Left ventricle myocardium inferior (tissue), 1 donor: ENCODE data around the gene OOSP3. TPM values are rescaled to one million over a fixed set of nuclear protein-coding genes. Genes with fewer than 3 reads are reported as not detected.

Experiments used
- DNase-seq: peaks from one replicate; pipeline ENCODE4 v3.0.0-alpha.2; 2020
- H3K27ac ChIP-seq: fragments of 200-600 bp; replicated peaks from 2 replicates; pipeline ENCODE4 v1.8.0; 2021
- H3K27me3 ChIP-seq: fragments of 200-600 bp; 2 replicates; pipeline ENCODE4 v1.8.0; 2021; ENCODE audit warnings: low read depth
- H3K36me3 ChIP-seq: fragments of 200-600 bp; 2 replicates; pipeline ENCODE4 v1.8.0; 2021
- H3K4me1 ChIP-seq: fragments of 200-600 bp; 2 replicates; pipeline ENCODE4 v1.8.0; 2021
- H3K4me3 ChIP-seq: fragments of 200-600 bp; 2 replicates; pipeline ENCODE4 v1.8.0; 2021; ENCODE audit warnings: mild to moderate bottlenecking, moderate library complexity
- H3K9me3 ChIP-seq: fragments of 200-600 bp; replicated peaks from 2 replicates; pipeline ENCODE4 v1.8.0; 2021
- intact Hi-C: fragments of 100-400 bp; cut with micrococcal nuclease; formaldehyde crosslinking; loops from one replicate; pipeline ENCODE4 v1.11.0; 2022
- total RNA-seq: library from RNA; stranded (reverse); fragmentation: NEBNext Ultra II Directional; extraction: Animal tissue kit (Norgen Biotek cat#: 25700); gene quantifications from one replicate; pipeline ENCODE4 v1.2.1, GENCODE V29; 2021
- TF ChIP-seq, protein P1 (sequence below): fragments of 200-600 bp; IDR thresholded peaks from 2 replicates; pipeline ENCODE4 v1.8.0; 2021; ENCODE audit warnings: antibody characterized with exemption, mild to moderate bottlenecking, borderline replicate concordance
- donor health status: DM: no; HTN: yes; CAD: no; lungs with severe emphysema.

The OOSP3 gene
- total RNA-seq, 1 donor from 2014 or later = not detected

DNA sequence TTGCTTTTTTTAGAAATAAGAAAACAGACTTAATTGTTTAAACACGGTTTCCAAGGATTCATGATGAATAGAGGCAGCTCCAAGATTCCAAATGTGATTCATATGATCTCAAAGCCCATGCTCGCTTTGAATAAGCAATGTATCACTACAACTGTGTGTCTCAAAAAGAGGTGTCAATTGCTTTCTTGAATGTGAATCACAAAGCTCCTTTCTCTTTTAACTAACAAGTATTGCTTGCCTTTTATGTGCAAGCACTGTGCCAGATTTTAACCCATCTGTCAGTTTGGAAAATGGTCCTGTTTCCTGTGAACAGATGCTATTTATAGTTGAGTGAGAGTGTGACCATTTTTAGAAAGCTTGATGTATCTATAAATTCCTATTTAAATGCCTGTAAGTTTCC lies 66.1 kb downstream of the OOSP3 start:
- H3K9me3 ChIP-seq = no peaks in the 10 kb centered on the region
- intact Hi-C loops = no loop called here
- no peak overlapping the region for H3K4me3 ChIP-seq
- peaks cover 5% of the 10 kb centered on the region for H3K4me1 ChIP-seq
- TF ChIP-seq, protein P1, sequence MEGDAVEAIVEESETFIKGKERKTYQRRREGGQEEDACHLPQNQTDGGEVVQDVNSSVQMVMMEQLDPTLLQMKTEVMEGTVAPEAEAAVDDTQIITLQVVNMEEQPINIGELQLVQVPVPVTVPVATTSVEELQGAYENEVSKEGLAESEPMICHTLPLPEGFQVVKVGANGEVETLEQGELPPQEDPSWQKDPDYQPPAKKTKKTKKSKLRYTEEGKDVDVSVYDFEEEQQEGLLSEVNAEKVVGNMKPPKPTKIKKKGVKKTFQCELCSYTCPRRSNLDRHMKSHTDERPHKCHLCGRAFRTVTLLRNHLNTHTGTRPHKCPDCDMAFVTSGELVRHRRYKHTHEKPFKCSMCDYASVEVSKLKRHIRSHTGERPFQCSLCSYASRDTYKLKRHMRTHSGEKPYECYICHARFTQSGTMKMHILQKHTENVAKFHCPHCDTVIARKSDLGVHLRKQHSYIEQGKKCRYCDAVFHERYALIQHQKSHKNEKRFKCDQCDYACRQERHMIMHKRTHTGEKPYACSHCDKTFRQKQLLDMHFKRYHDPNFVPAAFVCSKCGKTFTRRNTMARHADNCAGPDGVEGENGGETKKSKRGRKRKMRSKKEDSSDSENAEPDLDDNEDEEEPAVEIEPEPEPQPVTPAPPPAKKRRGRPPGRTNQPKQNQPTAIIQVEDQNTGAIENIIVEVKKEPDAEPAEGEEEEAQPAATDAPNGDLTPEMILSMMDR = no peak
- H3K27ac ChIP-seq = no peak overlapping the region
- no peaks in the 10 kb centered on the region for H3K27me3 ChIP-seq
- H3K36me3 ChIP-seq = no peaks in the 10 kb centered on the region
- no peak for DNase-seq

Other genes starting within 250 kb of the OOSP3 start
- 21.1 TPM for gene PATL1, start 209.7 kb upstream of the OOSP3 start, total RNA-seq
- not detected for gene OR10V1, start 164.9 kb upstream of the OOSP3 start, total RNA-seq
- gene STX3, start 123.4 kb upstream of the OOSP3 start, total RNA-seq = 8.4 TPM
- gene MRPL16, start 68.0 kb upstream of the OOSP3 start, total RNA-seq = 93.2 TPM
- not detected for gene CBLIF, start 33.3 kb upstream of the OOSP3 start, total RNA-seq
- not detected for gene TCN1, start 12.3 kb upstream of the OOSP3 start, total RNA-seq
- gene OOSP1, start 59.6 kb downstream of the OOSP3 start, total RNA-seq = not detected
- not detected for gene OOSP4A, start 85.3 kb downstream of the OOSP3 start, total RNA-seq
- not detected for gene OOSP4B, start 138.4 kb downstream of the OOSP3 start, total RNA-seq
- not detected for gene OOSP2, start 161.6 kb downstream of the OOSP3 start, total RNA-seq
- not detected for gene MS4A3, start 177.9 kb downstream of the OOSP3 start, total RNA-seq
- gene MS4A2, start 209.9 kb downstream of the OOSP3 start, total RNA-seq = 0.41 TPM